Middle frontal gyrus (tissue), 1 donor: ENCODE measurements around the gene PALLD.
"Not testable (repeated sequence)": the region's sequence is repeated elsewhere in the genome, so short reads cannot be mapped to it uniquely, and the experiment has no call there.

Experiments used
- DNase-seq: peaks from one replicate; pipeline ENCODE4 v3.0.0-alpha.2; 2015; ENCODE audit warnings: low spot score; ENCODE audit errors: extremely low spot score

Gene PALLD

DNA sequence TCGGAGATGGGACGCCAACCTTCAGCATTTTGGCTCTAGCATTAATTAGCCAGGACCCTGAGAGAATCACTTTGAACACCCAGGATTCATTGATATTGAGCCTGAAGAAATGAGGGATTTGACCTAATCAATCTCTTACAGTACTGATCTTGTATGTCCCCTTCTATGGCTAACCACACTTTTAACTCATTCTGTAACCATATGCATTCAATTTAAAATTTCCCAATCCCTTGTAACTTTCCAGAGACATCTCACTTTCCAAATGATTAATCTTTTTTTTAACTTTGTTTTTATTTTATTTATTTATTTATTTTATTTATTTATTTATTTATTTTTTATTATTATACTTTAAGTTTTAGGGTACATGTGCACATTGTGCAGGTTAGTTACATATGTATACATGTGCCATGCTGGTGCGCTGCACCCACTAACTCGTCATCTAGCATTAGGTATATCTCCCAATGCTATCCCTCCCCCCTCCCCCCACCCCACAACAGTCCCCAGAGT lies 205.8 kb downstream of the PALLD start:
- DNase-seq, result not testable (repeated sequence)

GRCh38 chr4:168705121-168705520 lies 208.3 kb downstream of the PALLD start:
- DNase-seq, result no peak

- no peak for DNase-seq
These were observed 210.4 kb downstream of the PALLD start for GRCh38 chr4:168707205-168707604.

DNA sequence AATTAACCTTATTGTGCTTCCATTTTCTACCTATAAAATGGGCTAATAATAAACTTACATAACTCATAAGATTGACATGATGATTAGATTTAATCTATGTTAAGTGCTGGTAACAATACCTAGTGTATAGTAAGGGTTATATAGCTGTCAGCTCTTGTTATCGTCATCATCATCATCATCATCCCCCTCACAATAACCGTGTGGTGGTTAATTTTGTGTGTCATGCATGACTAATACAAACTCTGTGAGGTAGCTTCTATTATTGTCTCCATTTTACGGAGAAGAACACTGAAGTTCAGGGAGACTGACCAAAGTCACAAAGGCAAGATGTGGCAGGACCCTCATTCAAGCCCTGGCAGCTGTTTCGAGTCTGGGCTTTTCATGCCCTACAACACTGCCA lies 211.3 kb downstream of the PALLD start:
- no peak for DNase-seq

GRCh38 chr4:168710353-168710946 lies 213.6 kb downstream of the PALLD start:
- no peak for DNase-seq

- DNase-seq, result no peak
These were observed 214.6 kb downstream of the PALLD start for GRCh38 chr4:168711197-168712140.

DNA sequence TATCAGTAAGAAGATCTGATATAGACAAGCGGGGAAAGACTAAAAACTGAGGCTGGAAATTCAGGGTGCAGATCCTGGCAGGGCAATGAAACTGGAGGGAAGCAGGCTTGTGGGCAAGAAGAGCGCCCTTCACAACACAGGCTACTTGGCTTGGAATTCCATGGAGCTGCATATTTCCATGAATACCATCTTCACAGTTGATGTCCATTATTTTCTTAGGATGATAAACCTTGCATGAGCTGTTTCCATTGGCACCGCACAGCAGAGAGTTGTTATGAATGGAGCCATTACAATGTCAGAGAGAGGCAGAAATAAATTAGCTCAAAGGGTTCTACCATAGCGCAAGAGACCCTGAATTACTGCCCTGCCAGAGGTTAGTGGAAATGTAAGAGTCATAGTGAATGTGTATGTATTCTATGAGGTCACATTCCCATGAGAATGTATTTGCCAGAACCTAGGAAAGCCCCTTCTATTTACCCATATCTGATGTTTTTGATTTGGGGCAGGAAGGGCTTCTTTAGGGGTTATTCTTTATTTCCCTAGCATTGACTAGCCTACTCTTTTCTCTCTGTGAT lies 215.6 kb downstream of the PALLD start:
- no peak for DNase-seq

GRCh38 chr4:168713253-168713652 lies 216.4 kb downstream of the PALLD start:
- DNase-seq, result no peak

DNA sequence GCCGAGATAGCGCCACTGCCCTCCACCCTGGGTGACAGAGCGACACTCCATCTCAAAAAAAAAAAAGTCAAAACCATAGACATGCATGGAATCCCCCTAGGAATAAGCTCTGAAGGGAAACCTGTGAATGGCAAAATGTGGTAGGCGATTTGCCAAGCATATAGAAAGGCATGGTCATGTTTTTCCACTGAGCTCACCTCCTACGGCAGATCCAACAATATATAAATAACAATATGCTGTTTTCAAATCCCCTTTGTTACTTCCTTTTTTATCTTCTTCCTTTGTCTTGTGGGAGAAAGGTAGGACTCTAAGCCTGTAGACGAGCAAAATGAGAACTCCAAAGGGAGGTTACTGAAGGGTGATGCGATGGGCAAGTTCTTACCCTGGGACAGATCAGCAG lies 219.0 kb downstream of the PALLD start:
- DNase-seq, result no peak

- DNase-seq, result no peak
These were observed 219.7 kb downstream of the PALLD start for GRCh38 chr4:168716406-168717129.

DNA sequence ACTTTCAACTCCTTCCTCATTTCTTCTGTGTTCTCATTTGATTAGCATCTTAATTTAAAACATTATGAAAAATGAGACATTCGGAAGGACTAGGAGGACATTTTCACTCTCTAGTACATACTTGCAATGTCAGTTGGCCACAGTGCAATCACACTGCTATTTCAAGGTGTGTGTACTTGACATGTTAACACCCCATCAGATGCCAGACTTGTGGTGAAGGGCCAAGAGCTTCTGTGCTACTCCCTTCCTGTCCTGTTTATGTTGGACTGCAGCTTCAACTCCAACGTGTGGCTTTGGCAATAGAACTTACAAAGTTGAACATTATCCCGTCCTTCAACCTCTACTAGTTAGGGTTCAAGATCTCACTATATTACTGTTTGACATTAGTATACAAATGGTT lies 221.0 kb downstream of the PALLD start:
- DNase-seq, result no peak

GRCh38 chr4:168719725-168720124 lies 222.9 kb downstream of the PALLD start:
- no peak for DNase-seq

DNA sequence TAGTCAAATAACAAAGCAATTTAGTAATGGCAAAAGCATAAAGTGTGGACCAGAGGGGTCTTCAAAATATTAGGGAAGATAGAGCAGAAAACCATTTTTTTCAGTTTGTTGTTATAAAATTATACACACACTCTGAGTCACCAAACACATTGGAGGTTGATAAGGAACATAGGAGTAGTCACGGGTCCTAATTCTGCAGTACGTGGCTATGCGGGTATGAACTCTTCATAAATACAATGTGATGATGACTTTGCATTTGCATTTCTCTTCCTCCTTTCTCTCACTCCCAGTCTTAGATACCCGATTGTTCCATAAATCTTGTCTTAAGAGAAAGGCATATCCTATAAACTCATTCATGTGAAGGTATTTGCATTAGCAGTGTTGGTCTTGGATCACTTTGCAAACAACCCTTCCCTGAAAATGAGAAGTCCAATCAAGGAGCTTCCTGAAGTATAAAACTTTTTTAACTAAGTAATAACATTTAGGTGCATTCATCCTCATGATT lies 223.6 kb downstream of the PALLD start:
- DNase-seq, result no peak

DNA sequence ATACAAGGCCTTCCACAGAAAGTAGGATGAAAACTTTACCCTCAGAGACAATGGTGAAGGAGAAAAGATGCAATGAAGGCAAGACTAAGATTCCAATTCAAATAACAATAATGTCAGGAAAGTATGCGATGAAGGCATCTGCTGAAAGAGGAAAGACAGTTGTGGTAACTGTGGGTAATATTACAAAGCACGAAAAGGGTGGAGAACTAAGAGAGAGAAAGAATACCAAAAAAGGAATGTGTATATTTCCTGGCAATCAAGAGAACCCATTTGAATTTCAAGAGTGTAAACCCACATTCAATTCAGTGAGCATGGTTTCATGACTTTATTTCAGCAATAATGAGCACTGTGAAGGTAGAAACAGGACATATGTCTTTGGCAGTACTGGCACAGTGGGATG lies 225.5 kb downstream of the PALLD start:
- no peak for DNase-seq

DNA sequence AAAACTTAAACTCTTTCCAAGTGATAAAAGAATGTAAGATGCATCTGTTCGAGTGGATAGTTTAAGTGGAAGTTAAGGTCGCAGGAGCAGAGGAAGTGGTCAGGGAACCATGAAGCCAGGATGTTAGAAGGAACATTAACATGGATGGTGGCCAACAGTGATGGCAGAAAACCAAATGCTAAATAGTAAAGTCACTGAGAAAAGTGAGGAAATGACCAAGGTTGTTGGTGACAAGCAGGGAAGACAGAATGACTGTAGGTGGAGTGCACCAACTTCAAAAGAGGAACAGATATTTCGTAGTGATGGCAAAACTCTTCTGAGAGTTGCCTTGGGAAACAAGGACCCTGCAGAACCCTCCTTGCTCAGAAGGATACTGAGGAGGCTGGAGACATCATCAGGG lies 226.2 kb downstream of the PALLD start:
- DNase-seq, result no peak

- no peak for DNase-seq
These were observed 226.7 kb downstream of the PALLD start for GRCh38 chr4:168723569-168723968.

- no peak for DNase-seq
These were observed 227.4 kb downstream of the PALLD start for GRCh38 chr4:168724243-168724642.

DNA sequence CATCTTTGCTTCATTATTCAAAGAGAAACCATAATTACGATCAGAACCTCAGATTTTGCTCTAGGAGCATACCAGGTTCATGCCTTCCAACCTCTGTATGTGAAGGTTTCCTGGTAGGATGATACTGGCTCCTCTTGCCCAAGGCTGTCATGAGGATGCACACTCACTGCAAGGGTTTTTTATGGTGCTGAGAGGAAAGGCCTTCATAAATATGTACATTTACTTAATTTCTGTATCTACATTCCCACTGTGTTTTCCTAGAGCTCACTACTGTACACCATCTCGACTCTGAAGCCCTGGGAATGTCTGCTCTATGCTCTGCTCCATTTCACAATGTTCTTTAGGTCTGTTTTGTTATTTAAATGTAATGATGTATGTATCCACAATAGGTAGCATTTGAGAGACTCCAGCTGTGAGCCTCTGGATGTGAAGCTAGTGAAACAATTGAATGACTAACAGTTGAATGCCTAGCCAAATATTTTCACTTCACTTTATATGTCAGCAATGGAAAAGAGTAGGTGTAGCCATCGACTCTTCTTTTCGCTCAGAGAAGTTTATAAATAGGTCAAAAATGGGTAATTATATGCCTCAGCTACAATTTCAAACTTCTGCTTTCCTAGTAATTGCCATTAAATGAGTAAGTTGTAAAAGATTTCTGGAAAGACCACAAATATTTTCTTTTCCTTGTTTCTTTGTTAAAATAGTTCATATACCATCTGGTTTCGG lies 228.0 kb downstream of the PALLD start:
- no peak for DNase-seq

DNA sequence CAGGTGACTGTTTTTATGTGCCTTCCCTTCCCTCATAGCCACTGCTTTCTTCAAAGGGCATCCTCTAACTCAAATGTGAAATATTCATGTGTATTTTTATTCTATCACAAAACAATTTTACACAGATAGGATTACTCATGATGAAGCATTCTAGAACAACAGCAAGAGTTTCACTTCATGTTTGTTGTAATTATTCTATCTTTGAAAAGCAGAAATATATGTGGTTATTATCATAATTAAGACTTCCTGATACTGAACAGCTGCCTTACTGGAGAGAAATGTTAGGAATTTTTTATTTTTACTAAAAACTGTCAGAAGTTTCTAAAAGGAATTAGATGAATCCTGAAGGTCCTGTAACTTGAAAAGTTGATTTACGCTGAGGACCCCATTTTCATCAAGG lies 229.1 kb downstream of the PALLD start:
- no peak for DNase-seq

DNA sequence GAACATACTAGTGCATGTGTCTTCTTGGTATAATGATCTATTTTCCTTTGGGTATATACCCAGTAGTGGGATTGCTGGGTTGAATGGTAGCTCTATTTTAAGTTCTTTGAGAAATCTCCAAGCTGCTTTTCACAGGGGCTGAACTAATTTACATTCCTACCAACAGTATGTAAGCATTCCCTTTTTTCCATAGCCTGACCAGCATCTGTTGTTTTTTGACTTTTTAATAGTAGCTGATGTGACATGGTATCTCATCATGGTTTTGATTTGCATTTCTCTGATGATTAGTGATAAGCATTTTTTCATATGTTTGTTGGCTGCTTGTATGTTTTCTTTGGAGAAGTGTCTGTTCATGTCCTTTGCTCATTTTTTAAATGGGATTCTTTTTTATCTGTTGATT lies 230.3 kb downstream of the PALLD start:
- not testable (repeated sequence) for DNase-seq
